Endothelial cell of umbilical vein (primary cell): ENCODE measurements around the gene CIROP. TPM values are rescaled to one million over a fixed set of nuclear protein-coding genes. Genes with fewer than 3 reads are reported as not detected.

Source experiments
- BruUV-seq: library from RNA; stranded (reverse); fragments of 400-500 nt; replicated peaks from 2 replicates; lab custom pipeline; 2021; lab: Mats Ljungman, UMichigan
- CTCF ChIA-PET: fragments of 300-600, 350-600 bp; sonication (Branson Sonifier 250); formaldehyde crosslinking; loops from one replicate; lab custom pipeline; 2021; ENCODE audit warnings: antibody characterized with exemption, inconsistent platforms; lab: Charles Lee
- POLR2A ChIA-PET: fragments of 300-600, 350-600 bp; sonication (Branson Sonifier 250); formaldehyde crosslinking; loops from one replicate; lab custom pipeline; 2021; ENCODE audit warnings: antibody characterized with exemption, inconsistent platforms; lab: Charles Lee
- DNase-seq: peaks from one replicate; pipeline ENCODE4 v3.0.0-alpha.2; 2011; ENCODE audit warnings: low read depth, low spot score
- FAIRE-seq: peaks from 2 replicates; lab custom pipeline; 2011; peaks lifted over from hg19 to GRCh38; lab: Jason Lieb, UNC
- H2AFZ ChIP-seq: 2 replicates; pipeline ENCODE4 v1.6.0; 2012; ENCODE audit warnings: low read depth, low read length, control low read depth, inconsistent platforms
- H3K27ac ChIP-seq: 2 replicates; pipeline ENCODE4 v1.5.1; 2011; ENCODE audit warnings: low read depth, mild to moderate bottlenecking, control low read depth, low read length, moderate library complexity; ENCODE audit not compliant: insufficient read depth
- H3K27me3 ChIP-seq, 2 experiments: 2 replicates each; pipeline versions ENCODE4 v1.6.0 to v1.6.1; 2011; ENCODE audit warnings: low read length in 2 of 2, mixed read lengths in 1 of 2; ENCODE audit not compliant: control insufficient read depth in 2 of 2, insufficient read depth in 2 of 2
- H3K36me3 ChIP-seq, 2 experiments: 2 replicates in 1 of 2; 3 replicates in 1 of 2; pipeline ENCODE4 v1.5.1; 2011; ENCODE audit warnings: low read length in 2 of 2, mild to moderate bottlenecking in 1 of 2, moderate library complexity in 1 of 2; ENCODE audit not compliant: control insufficient read depth in 2 of 2, insufficient read depth in 2 of 2; ENCODE audit errors: extremely low read depth in 1 of 2
- H3K4me1 ChIP-seq: 3 replicates; pipeline ENCODE4 v1.5.1; 2011; ENCODE audit warnings: mild to moderate bottlenecking, low read length; ENCODE audit not compliant: control insufficient read depth, insufficient read depth; ENCODE audit errors: extremely low read depth
- H3K4me2 ChIP-seq: 2 replicates; pipeline ENCODE4 v1.6.1; 2011; ENCODE audit warnings: low read length, control low read depth, mixed read lengths; ENCODE audit not compliant: insufficient read depth
- H3K4me3 ChIP-seq, 3 experiments: fragments of 200-600 bp in 1 of 3; sonication (generic), shearing (Covaris generic) in 1 of 3; replicated peaks in 1 of 3; 2 replicates each; pipeline ENCODE4 v1.5.1; 2011 to 2016; ENCODE audit warnings: control low read depth in 3 of 3, low read length in 3 of 3, mild to moderate bottlenecking in 2 of 3, inconsistent platforms in 1 of 3, low read depth in 1 of 3, moderate library complexity in 1 of 3; ENCODE audit not compliant: insufficient read depth in 1 of 3
- H3K79me2 ChIP-seq: 2 replicates; pipeline ENCODE4 v1.6.0; 2012; ENCODE audit warnings: low read length, inconsistent platforms; ENCODE audit not compliant: control insufficient read depth, insufficient read depth
- H3K9ac ChIP-seq: replicated peaks from 2 replicates; pipeline ENCODE3; 2011; ENCODE audit warnings: low read length, control low read depth; ENCODE audit not compliant: insufficient read depth; ENCODE audit errors: extremely low read depth
- H3K9me1 ChIP-seq: replicated peaks from 3 replicates; pipeline ENCODE4 v1.6.0; 2011; ENCODE audit warnings: mild to moderate bottlenecking, low read length; ENCODE audit not compliant: control insufficient read depth, insufficient read depth; ENCODE audit errors: extremely low read depth
- H3K9me3 ChIP-seq: replicated peaks from 2 replicates; pipeline ENCODE4 v1.5.1; 2012; ENCODE audit warnings: low read length, inconsistent platforms; ENCODE audit not compliant: control insufficient read depth, insufficient read depth
- H4K20me1 ChIP-seq: replicated peaks from 2 replicates; pipeline ENCODE3; 2011; ENCODE audit warnings: mild to moderate bottlenecking, low read length; ENCODE audit not compliant: control insufficient read depth, insufficient read depth; ENCODE audit errors: extremely low read depth
- EZH2 ChIP-seq: IDR thresholded peaks from 2 replicates; pipeline ENCODE4 v1.6.1; 2012; ENCODE audit warnings: borderline replicate concordance, low read depth, mild to moderate bottlenecking, moderate library complexity, low read length, inconsistent platforms; ENCODE audit not compliant: severe bottlenecking
- FOS ChIP-seq: IDR thresholded peaks from 2 replicates; pipeline ENCODE4 v1.6.1; 2011; ENCODE audit warnings: mild to moderate bottlenecking, low read length, moderate library complexity, borderline replicate concordance; ENCODE audit not compliant: insufficient read depth
- GATA2 ChIP-seq: IDR thresholded peaks from 2 replicates; pipeline ENCODE4 v1.7.0; 2011; ENCODE audit warnings: low read depth, mild to moderate bottlenecking, moderate library complexity, mixed read lengths, low read length; ENCODE audit not compliant: insufficient read length, insufficient read depth
- MYC ChIP-seq: IDR thresholded peaks from one replicate; pipeline ENCODE4 v1.6.1; 2011; ENCODE audit warnings: mild to moderate bottlenecking, low read depth, low read length
- POLR2A ChIP-seq: IDR thresholded peaks from 2 replicates; pipeline ENCODE4 v1.6.1; 2012; ENCODE audit warnings: low read depth, mild to moderate bottlenecking, control low read depth, low read length
- POLR2AphosphoS5 ChIP-seq: IDR thresholded peaks from 2 replicates; pipeline ENCODE4 v1.6.1; 2012; ENCODE audit warnings: low read depth, mild to moderate bottlenecking, control low read depth, low read length, moderate library complexity; ENCODE audit not compliant: insufficient read depth
- dilution Hi-C: fragments of 300-500 bp; cut with MboI; formaldehyde crosslinking; loops from one replicate; pipeline ENCODE4 v1.15.0; 2019; ENCODE audit warnings: low sequenced_read_pairs; ENCODE audit not compliant: extremely low pct_ligation_motif_present
- intact Hi-C: fragments of 100-400 bp; cut with micrococcal nuclease; formaldehyde crosslinking; loops from one replicate; pipeline ENCODE4 v1.10.0; 2022
- polyA plus RNA-seq, 4 experiments: library from polyadenylated mRNA; depleted of rRNA in 3 of 4; stranded (reverse) in 3 of 4; unstranded in 1 of 4; fragments of >200 nt; gene quantifications; 2 replicates each; pipeline versions ENCODE4 v1.2.1 to v1.2.3, GENCODE V29; 2011 to 2012; ENCODE audit warnings: missing spikeins in 1 of 4
- total RNA-seq: library from RNA; stranded (reverse); gene quantifications from 2 replicates; pipeline ENCODE4 v1.2.3, GENCODE V29; 2021
- TF ChIP-seq, protein P1 (sequence below): IDR thresholded peaks from 2 replicates; pipeline ENCODE4 v1.6.1; 2011; ENCODE audit not compliant: insufficient read depth, insufficient read length

The CIROP gene
- total and polyA plus RNA-seq, 2 donors (not counting 3 experiments of a cell fraction or from before 2014, with no cell fraction given), result not detected

DNA sequence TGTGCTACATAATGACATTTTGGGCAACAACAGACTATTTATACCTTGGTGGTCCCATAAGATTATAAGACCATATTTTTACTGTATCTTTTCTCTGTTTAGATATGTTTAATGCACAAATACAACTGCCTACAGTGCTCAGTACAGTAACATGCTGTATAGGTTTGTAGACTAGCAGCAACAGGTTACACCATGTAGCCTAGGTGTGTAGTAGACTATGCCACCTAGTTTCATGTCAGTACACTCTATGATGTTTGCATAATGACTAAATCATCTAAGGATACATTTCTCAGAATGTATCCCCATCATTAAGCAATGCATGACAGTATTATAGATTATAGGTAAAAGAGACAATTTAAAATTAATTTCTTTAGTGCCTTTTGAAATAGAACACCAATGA is 45.0 kb upstream of the CIROP start:
- no peak overlapping the region for H3K4me3 ChIP-seq
- ChIA-PET CTCF (interaction anchor here (2.6 kb wide), 1 partner anchor 29 kb away, joined by 24 read pairs; no protein-coding TSS in a partner anchor), POLR2A (no interaction called here)
- no TSS peak for BruUV-seq
- no peaks in the 10 kb centered on the region for H3K36me3 ChIP-seq
- peak; percentile 4 for FAIRE-seq
- H2AFZ ChIP-seq, result no peak overlapping the region
- H3K27me3 ChIP-seq, result no peaks in the 10 kb centered on the region
- no peak for DNase-seq
- no peaks in the 10 kb centered on the region for H3K79me2 ChIP-seq
- no peak overlapping the region for H3K4me2 ChIP-seq
- dilution Hi-C loops, result no loop called here
- H3K27ac ChIP-seq, result no peak overlapping the region
- no peak overlapping the region for H3K9ac ChIP-seq
- TF ChIP-seq GATA2, result no peak
- TF ChIP-seq POLR2AphosphoS5, result no peak
- no peak for TF ChIP-seq POLR2A
- peaks cover 6% of the 10 kb centered on the region for H3K4me1 ChIP-seq
- H3K9me1 ChIP-seq, result no peaks in the 10 kb centered on the region
- intact Hi-C loops, result no loop called here
- no peaks in the 10 kb centered on the region for H3K9me3 ChIP-seq
- H4K20me1 ChIP-seq, result no peaks in the 10 kb centered on the region

DNA sequence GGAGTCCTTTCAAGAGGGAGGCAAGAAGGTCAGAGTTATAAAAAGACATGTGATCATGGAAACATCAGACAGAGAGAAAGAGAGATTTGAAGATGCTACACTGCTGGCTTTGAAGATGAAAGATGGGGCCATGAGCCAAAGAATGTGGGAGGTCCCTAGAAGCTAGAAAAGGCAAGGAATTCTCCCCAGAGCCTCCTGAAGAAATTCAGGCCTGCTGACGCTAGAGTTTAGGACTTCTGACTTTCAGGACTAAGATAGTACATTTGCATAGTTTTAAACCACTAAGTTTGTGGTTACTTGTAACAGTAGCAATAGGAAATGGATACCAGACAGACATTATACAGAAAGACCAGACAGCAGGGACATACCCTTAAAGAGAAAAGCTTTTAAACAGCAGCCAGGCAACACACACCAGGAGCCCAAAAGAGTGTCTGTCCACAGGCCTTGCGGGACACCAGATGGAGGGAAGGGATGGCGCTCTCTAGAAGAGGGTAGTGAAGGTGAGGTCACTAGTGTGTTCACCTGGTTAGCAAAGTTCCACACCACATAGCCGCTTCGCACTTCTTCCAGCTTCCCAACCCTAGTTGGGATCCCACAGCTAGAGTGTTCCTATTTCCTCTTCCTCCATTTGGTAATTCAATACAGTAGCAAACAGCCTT is 43.9 kb upstream of the CIROP start:
- intact Hi-C loops (no loop called here), dilution Hi-C loops (no loop called here)
- Histone ChIP-seq H3K9me3 (no peaks in the 10 kb centered on the region), H3K79me2 (no peaks in the 10 kb centered on the region), H2AFZ (no peak overlapping the region), H3K27ac (no peak overlapping the region), H3K9me1 (no peaks in the 10 kb centered on the region), H3K4me2 (no peak overlapping the region), H3K9ac (no peak overlapping the region), H3K36me3 (no peaks in the 10 kb centered on the region), H4K20me1 (no peaks in the 10 kb centered on the region), H3K27me3 (no peaks in the 10 kb centered on the region), H3K4me3 (no peak overlapping the region), H3K4me1 (no peaks in the 10 kb centered on the region)
- no TSS peak for BruUV-seq
- DNase-seq, result no peak
- ChIA-PET CTCF (interaction anchor here (1.9 kb wide), 1 partner anchor 28 kb away, joined by 12 read pairs; no protein-coding TSS in a partner anchor), POLR2A (no interaction called here)
- TF ChIP-seq POLR2AphosphoS5 (no peak), FOS (no peak), POLR2A (no peak), MYC (no peak), GATA2 (no peak), EZH2 (no peak)
- TF ChIP-seq, protein P1, sequence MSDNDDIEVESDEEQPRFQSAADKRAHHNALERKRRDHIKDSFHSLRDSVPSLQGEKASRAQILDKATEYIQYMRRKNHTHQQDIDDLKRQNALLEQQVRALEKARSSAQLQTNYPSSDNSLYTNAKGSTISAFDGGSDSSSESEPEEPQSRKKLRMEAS, result no peak
- FAIRE-seq, result no peak
